ENCODE data around the gene AGBL2. TPM values are rescaled to one million over a fixed set of nuclear protein-coding genes. Genes with fewer than 3 reads are reported as not detected.
A peak's percentile ranks its signal among the peaks of the same experiment; 100 is the strongest.

The AGBL2 gene
- total RNA-seq, 1 donor from 2014 or later: 1.4 TPM

GRCh38 chr11:47675851-47676250, 39.3 kb downstream of the AGBL2 start:
- Histone ChIP-seq H2AFZ (ENCODE audit: low read depth, low read length) (no peak overlapping the region), H4K20me1 (ENCODE audit: insufficient read depth, low read length) (no peaks in the 10 kb centered on the region), H3K4me2 (ENCODE audit: low read length) (no peak overlapping the region), H3K27me3 (ENCODE audit: insufficient read depth, low read length) (no peaks in the 10 kb centered on the region), H3K36me3 (ENCODE audit: insufficient read depth, low read length) (no peaks in the 10 kb centered on the region), H3K4me3 (ENCODE audit: insufficient read depth, low read depth, low read length) (no peak overlapping the region), H3K9me3 (ENCODE audit: insufficient read depth, low read depth, low read length) (no peaks in the 10 kb centered on the region), H3K79me2 (ENCODE audit: insufficient read depth, low read length) (no peaks in the 10 kb centered on the region), H3K4me1 (ENCODE audit: insufficient read depth, low read length) (no peaks in the 10 kb centered on the region), H3K9ac (ENCODE audit: low read length) (no peak overlapping the region), H3K27ac (ENCODE audit: low read depth, low read length) (no peak overlapping the region)
- Mint-ChIP-seq H3K4me1 (ENCODE audit: low read depth, unreplicated experiment) (peaks cover 2% of the 10 kb centered on the region), H3K27ac (ENCODE audit: unreplicated experiment) (no peak overlapping the region), H3K4me3 (ENCODE audit: unreplicated experiment) (no peak overlapping the region), H3K9me3 (ENCODE audit: unreplicated experiment) (no peaks in the 10 kb centered on the region), H3K36me3 (ENCODE audit: low read depth, unreplicated experiment) (no peaks in the 10 kb centered on the region), H3K27me3 (ENCODE audit: low read depth, unreplicated experiment) (no peaks in the 10 kb centered on the region)
- DNase-seq (ENCODE audit: low read depth) (no peak), FAIRE-seq (no peak)
- no peak for TF ChIP-seq CTCF (IDR thresholded peaks at IDR 0.05; ENCODE audit: insufficient read depth, low read depth, low read length)

- peaks cover 2% of the 10 kb centered on the region for H3K4me1 Mint-ChIP-seq (ENCODE audit: low read depth, unreplicated experiment)
- DNase-seq (ENCODE audit: low read depth): no peak
- TF ChIP-seq CTCF (IDR thresholded peaks at IDR 0.05; ENCODE audit: insufficient read depth, low read depth, low read length) (no peak), EZH2 (IDR thresholded peaks at IDR 0.05; ENCODE audit: insufficient read depth, low read length) (no peak)
- H3K9me3 Mint-ChIP-seq (ENCODE audit: unreplicated experiment): no peaks in the 10 kb centered on the region
- no peaks in the 10 kb centered on the region for H3K36me3 Mint-ChIP-seq (ENCODE audit: low read depth, unreplicated experiment)
- H3K27me3 ChIP-seq (ENCODE audit: insufficient read depth, low read length): no peaks in the 10 kb centered on the region
- H4K20me1 ChIP-seq (ENCODE audit: insufficient read depth, low read length): no peaks in the 10 kb centered on the region
- H3K4me3 ChIP-seq (ENCODE audit: insufficient read depth, low read depth, low read length): no peak overlapping the region
- no peak overlapping the region for H3K27ac ChIP-seq (ENCODE audit: low read depth, low read length)
- peak overlapping the region; percentile 84 for H3K27ac Mint-ChIP-seq (ENCODE audit: unreplicated experiment)
- no peak for FAIRE-seq
- H3K9me3 ChIP-seq (ENCODE audit: insufficient read depth, low read depth, low read length): no peaks in the 10 kb centered on the region
- no peaks in the 10 kb centered on the region for H3K27me3 Mint-ChIP-seq (ENCODE audit: low read depth, unreplicated experiment)
- no peak overlapping the region for H3K4me3 Mint-ChIP-seq (ENCODE audit: unreplicated experiment)
- no peak overlapping the region for H2AFZ ChIP-seq (ENCODE audit: low read depth, low read length)
- H3K79me2 ChIP-seq (ENCODE audit: insufficient read depth, low read length): no peaks in the 10 kb centered on the region
- no peak overlapping the region for H3K9ac ChIP-seq (ENCODE audit: low read length)
- H3K4me1 ChIP-seq (ENCODE audit: insufficient read depth, low read length): no peaks in the 10 kb centered on the region
- H3K36me3 ChIP-seq (ENCODE audit: insufficient read depth, low read length): no peaks in the 10 kb centered on the region
- H3K4me2 ChIP-seq (ENCODE audit: low read length): no peak overlapping the region
Measured at GRCh38 chr11:47672283-47672730, 42.9 kb downstream of the AGBL2 start.

- Histone ChIP-seq H3K79me2 (ENCODE audit: insufficient read depth, low read length) (no peaks in the 10 kb centered on the region), H3K4me2 (ENCODE audit: low read length) (no peak overlapping the region), H3K27ac (ENCODE audit: low read depth, low read length) (no peak overlapping the region), H3K9me3 (ENCODE audit: insufficient read depth, low read depth, low read length) (no peaks in the 10 kb centered on the region), H3K9ac (ENCODE audit: low read length) (no peak overlapping the region), H4K20me1 (ENCODE audit: insufficient read depth, low read length) (no peaks in the 10 kb centered on the region), H3K36me3 (ENCODE audit: insufficient read depth, low read length) (no peaks in the 10 kb centered on the region), H3K27me3 (ENCODE audit: insufficient read depth, low read length) (no peaks in the 10 kb centered on the region), H2AFZ (ENCODE audit: low read depth, low read length) (no peak overlapping the region), H3K4me1 (ENCODE audit: insufficient read depth, low read length) (no peaks in the 10 kb centered on the region), H3K4me3 (ENCODE audit: insufficient read depth, low read depth, low read length) (no peak overlapping the region)
- TF ChIP-seq EZH2 (IDR thresholded peaks at IDR 0.05; ENCODE audit: insufficient read depth, low read length): no peak
- TF ChIP-seq CTCF (IDR thresholded peaks at IDR 0.05; ENCODE audit: insufficient read depth, low read depth, low read length): no peak
- H3K27ac Mint-ChIP-seq (ENCODE audit: unreplicated experiment): no peak overlapping the region
- H3K4me3 Mint-ChIP-seq (ENCODE audit: unreplicated experiment): no peak overlapping the region
- DNase-seq (ENCODE audit: low read depth) (no peak), FAIRE-seq (no peak)
- no peaks in the 10 kb centered on the region for H3K36me3 Mint-ChIP-seq (ENCODE audit: low read depth, unreplicated experiment)
- peaks cover 2% of the 10 kb centered on the region for H3K4me1 Mint-ChIP-seq (ENCODE audit: low read depth, unreplicated experiment)
- H3K9me3 Mint-ChIP-seq (ENCODE audit: unreplicated experiment): no peaks in the 10 kb centered on the region
- no peaks in the 10 kb centered on the region for H3K27me3 Mint-ChIP-seq (ENCODE audit: low read depth, unreplicated experiment)
Measured at GRCh38 chr11:47669856-47670255, 45.3 kb downstream of the AGBL2 start.

All from astrocyte (in vitro differentiated cells and primary cell).